SH-SY5Y (cell line): ENCODE results near the gene DEPDC5.

Source experiments
- GATA2 ChIP-seq: IDR thresholded peaks from 2 replicates; pipeline ENCODE4 v1.6.1; 2011; ENCODE audit warnings: mild to moderate bottlenecking, low read depth, low read length
- GATA3 ChIP-seq: IDR thresholded peaks from 2 replicates; pipeline ENCODE4 v1.6.1; 2011; ENCODE audit warnings: low read depth, mild to moderate bottlenecking, low read length, moderate library complexity

Gene DEPDC5

GRCh38 chr22:31773416-31773815 lies 19.6 kb downstream of the DEPDC5 start:
- TF ChIP-seq GATA2 (no peak), GATA3 (no peak)

GRCh38 chr22:31776231-31776630 lies 22.4 kb downstream of the DEPDC5 start:
- TF ChIP-seq GATA2 (no peak), GATA3 (no peak)

- no peak for TF ChIP-seq GATA3
Measured at GRCh38 chr22:31789803-31790202, 36.0 kb downstream of the DEPDC5 start.

- TF ChIP-seq GATA2 (no peak), GATA3 (no peak)
Measured at GRCh38 chr22:31790240-31790639, 36.4 kb downstream of the DEPDC5 start.

- TF ChIP-seq GATA2 (no peak), GATA3 (no peak)
Measured at GRCh38 chr22:31800065-31800464, 46.2 kb downstream of the DEPDC5 start.

- TF ChIP-seq GATA2 (no peak), GATA3 (no peak)
Measured at GRCh38 chr22:31802575-31802974, 48.8 kb downstream of the DEPDC5 start.

GRCh38 chr22:31806751-31807150 lies 52.9 kb downstream of the DEPDC5 start:
- TF ChIP-seq GATA2 (no peak), GATA3 (no peak)

GRCh38 chr22:31812977-31813605 lies 59.3 kb downstream of the DEPDC5 start:
- TF ChIP-seq GATA3, result no peak
- no peak for TF ChIP-seq GATA2

GRCh38 chr22:31814942-31815341 lies 61.1 kb downstream of the DEPDC5 start:
- TF ChIP-seq GATA2 (no peak), GATA3 (no peak)

- TF ChIP-seq GATA2 (no peak), GATA3 (no peak)
Measured at GRCh38 chr22:31816750-31817149, 62.9 kb downstream of the DEPDC5 start.

GRCh38 chr22:31818481-31819392 lies 64.9 kb downstream of the DEPDC5 start:
- TF ChIP-seq GATA3, result no peak
- TF ChIP-seq GATA2, result no peak

GRCh38 chr22:31820655-31821054 lies 66.8 kb downstream of the DEPDC5 start:
- TF ChIP-seq GATA3, result no peak
- no peak for TF ChIP-seq GATA2

GRCh38 chr22:31821572-31821971 lies 67.8 kb downstream of the DEPDC5 start:
- no peak for TF ChIP-seq GATA3
- TF ChIP-seq GATA2, result no peak

- no peak for TF ChIP-seq GATA3
- TF ChIP-seq GATA2, result no peak
Measured at GRCh38 chr22:31822523-31822922, 68.7 kb downstream of the DEPDC5 start.

- no peak for TF ChIP-seq GATA3
- TF ChIP-seq GATA2, result no peak
Measured at GRCh38 chr22:31825513-31825912, 71.7 kb downstream of the DEPDC5 start.
